ENCODE measurements around the gene RGMB. TPM values are rescaled to one million over a fixed set of nuclear protein-coding genes. Genes with fewer than 3 reads are reported as not detected.
"Not testable (repeated sequence)": the region's sequence is repeated elsewhere in the genome, so short reads cannot be mapped to it uniquely, and the experiment has no call there.

RGMB gene
- total RNA-seq, 2 donors from 2014 or later, result 21.0 to 21.8 TPM

- Histone ChIP-seq H3K4me3 (no peak overlapping the region), H3K9me3 (peaks cover 0 to under 1% (median 0%) of the 10 kb centered on the region in 3 donors), H3K36me3 (replicated peaks in 1 of 2; ENCODE audit: insufficient read depth in 1 of 2, low read depth in 2 of 2) (no peaks in the 10 kb centered on the region), H3K27me3 (no peaks in the 10 kb centered on the region), H3K4me1 (no peaks in the 10 kb centered on the region), H3K27ac (no peak overlapping the region)
- DNase-seq (no peak), ATAC-seq (no peak)
- intact Hi-C loops (cut with DNase I), result no loop called here
- TF ChIP-seq POLR2A (IDR thresholded peaks at IDR 0.05), result no peak
- TF ChIP-seq CTCF (IDR thresholded peaks at IDR 0.05), result no peak
- 74% methylated on average over 5 of the region's 5 CpGs for WGBS, 2 donors
Measured at GRCh38 chr5:98742396-98743073, 30.9 kb upstream of the RGMB start.

- H3K27me3 ChIP-seq; H3K27ac ChIP-seq; H3K36me3 ChIP-seq (replicated peaks in 1 of 2; ENCODE audit: insufficient read depth in 1 of 2, low read depth in 2 of 2); intact Hi-C loops (cut with DNase I); H3K9me3 ChIP-seq; H3K4me1 ChIP-seq; DNase-seq; ATAC-seq; H3K4me3 ChIP-seq: not testable (repeated sequence)
- WGBS, 2 donors, result 93 to 100% methylated on average over 1 of the region's 1 CpG
Measured at GRCh38 chr5:98748259-98748658, 25.2 kb upstream of the RGMB start.

GRCh38 chr5:98749046-98749445 lies 24.4 kb upstream of the RGMB start:
- no peaks in the 10 kb centered on the region for H3K36me3 ChIP-seq (replicated peaks in 1 of 2; ENCODE audit: insufficient read depth in 1 of 2, low read depth in 2 of 2)

DNA sequence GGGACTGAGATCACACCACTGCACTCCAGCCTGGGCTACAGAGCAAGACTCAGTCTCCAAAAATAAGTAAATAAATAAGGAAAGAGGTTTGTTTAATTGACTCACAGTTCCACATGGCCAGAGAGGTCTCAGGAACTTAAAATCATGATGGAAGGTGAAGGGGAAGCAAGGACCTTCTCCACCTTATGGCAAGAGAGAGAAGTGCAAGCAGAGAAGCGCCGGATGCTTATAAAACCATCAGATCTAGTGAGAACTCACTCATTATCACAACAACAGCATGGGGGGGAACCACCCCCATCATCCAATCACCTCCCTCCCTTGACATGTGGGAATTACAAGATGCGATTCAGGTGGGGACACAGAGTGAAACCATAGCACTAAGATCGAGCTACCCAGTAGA lies 22.8 kb upstream of the RGMB start:
- no peak overlapping the region for H3K27ac ChIP-seq
- no peak overlapping the region for H3K4me3 ChIP-seq
- 53 to 68% methylated on average over 4 of the region's 4 CpGs for WGBS, 2 donors
- no peak for ATAC-seq
- H3K27me3 ChIP-seq, result no peaks in the 10 kb centered on the region
- peak in 2 of 4 donors; percentile 10 to 12 for DNase-seq
- H3K36me3 ChIP-seq (replicated peaks in 1 of 2; ENCODE audit: insufficient read depth in 1 of 2, low read depth in 2 of 2), result no peaks in the 10 kb centered on the region
- H3K4me1 ChIP-seq, result no peaks in the 10 kb centered on the region
- TF ChIP-seq CTCF (IDR thresholded peaks at IDR 0.05), result peak in 6 of 7 experiments; percentile 20 to 49 (median 36)
- TF ChIP-seq POLR2A (IDR thresholded peaks at IDR 0.05), result no peak
- no peaks in the 10 kb centered on the region for H3K9me3 ChIP-seq
- intact Hi-C loops (cut with DNase I), result no loop called here

More at GRCh38 chr5:98749046-98749445, 24.4 kb upstream of the RGMB start:
- DNase-seq, result no peak
- Histone ChIP-seq H3K9me3 (no peaks in the 10 kb centered on the region), H3K4me3 (no peak overlapping the region), H3K27ac (no peak overlapping the region), H3K27me3 (no peaks in the 10 kb centered on the region), H3K4me1 (no peaks in the 10 kb centered on the region)
- no peak for ATAC-seq
- intact Hi-C loops (cut with DNase I), result no loop called here
- 67 to 79% methylated on average over 1 of the region's 1 CpG for WGBS, 2 donors
- no peak for TF ChIP-seq CTCF (IDR thresholded peaks at IDR 0.05)
- TF ChIP-seq POLR2A (IDR thresholded peaks at IDR 0.05), result no peak

DNA sequence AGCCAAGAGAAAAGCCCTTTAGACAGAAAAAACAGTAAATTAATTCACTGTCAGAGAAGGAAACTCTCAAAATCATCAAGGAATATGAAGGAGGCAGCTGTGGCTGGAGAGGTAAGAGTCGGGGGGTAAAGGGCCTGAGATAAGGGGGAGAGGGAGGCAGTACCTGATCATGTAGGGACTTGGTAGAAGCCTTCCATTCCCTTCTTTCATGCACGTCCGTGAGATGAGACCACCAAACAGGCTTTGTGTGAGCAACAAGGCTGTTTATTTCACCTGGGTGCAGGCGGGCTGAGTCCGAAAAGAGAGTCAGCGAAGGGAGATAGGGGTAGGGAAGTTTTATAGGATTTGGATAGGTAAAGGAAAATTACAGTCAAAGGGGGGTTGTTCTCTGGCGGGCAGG lies 21.1 kb upstream of the RGMB start:
- H3K36me3 ChIP-seq (replicated peaks in 1 of 2; ENCODE audit: insufficient read depth in 1 of 2, low read depth in 2 of 2); H3K27me3 ChIP-seq; intact Hi-C loops (cut with DNase I); H3K27ac ChIP-seq; H3K9me3 ChIP-seq; ATAC-seq; H3K4me1 ChIP-seq; H3K4me3 ChIP-seq; DNase-seq: not testable (repeated sequence)
- 79 to 84% methylated on average over 6 to 7 of the region's 7 CpGs for WGBS, 2 donors

- intact Hi-C loops (cut with DNase I), result not testable (repeated sequence)
- WGBS, 2 donors, result 38 to 47% methylated on average over 1 of the region's 1 CpG
Measured at GRCh38 chr5:98752801-98753200, 20.7 kb upstream of the RGMB start.

More at GRCh38 chr5:98752801-98753200, 20.7 kb upstream of the RGMB start:
- ATAC-seq; H3K27me3 ChIP-seq; H3K4me1 ChIP-seq; DNase-seq; H3K36me3 ChIP-seq (replicated peaks in 1 of 2; ENCODE audit: insufficient read depth in 1 of 2, low read depth in 2 of 2); H3K27ac ChIP-seq; H3K4me3 ChIP-seq; H3K9me3 ChIP-seq: not testable (repeated sequence)
